Heart left ventricle (tissue), 16 donors: Measurements from ENCODE around the gene DTX3. TPM values are rescaled to one million over a fixed set of nuclear protein-coding genes. Genes with fewer than 3 reads are reported as not detected.
"Not testable (repeated sequence)": the region's sequence is repeated elsewhere in the genome, so short reads cannot be mapped to it uniquely, and the experiment has no call there.

Experiments used
- ATAC-seq, 4 donors: fragments of 200-7000 bp; cut with Tn5 transposase; one replicate each; pipeline ENCODE4 v1.9.1; 2020 to 2022; ENCODE audit warnings: moderate library complexity in 4 of 4, mild to moderate bottlenecking in 3 of 4, moderate number of reproducible peaks in 1 of 4
- DNase-seq, 5 donors: peaks; one replicate each; pipeline ENCODE4 v3.0.0-alpha.2; 2020
- H3K27ac ChIP-seq, 12 donors: fragments of 200-600 bp; sonication (generic) in 4 of 12; one replicate each; pipeline versions ENCODE4 v1.5.0 to v1.8.0; 2016 to 2022; ENCODE audit warnings: mild to moderate bottlenecking in 2 of 12
- H3K27me3 ChIP-seq, 9 donors: fragments of 200-600 bp; sonication (generic) in 2 of 9; one replicate each; pipeline versions ENCODE4 v1.5.1 to v1.8.0; 2016 to 2022; ENCODE audit warnings: mild to moderate bottlenecking in 3 of 9
- H3K36me3 ChIP-seq, 9 donors: fragments of 200-600 bp; sonication (generic) in 2 of 9; one replicate each; pipeline versions ENCODE4 v1.5.0 to v1.8.0; 2018 to 2022; ENCODE audit warnings: mild to moderate bottlenecking in 2 of 9
- H3K4me1 ChIP-seq, 12 donors: fragments of 200-600 bp; sonication (generic) in 4 of 12; one replicate each; pipeline versions ENCODE4 v1.5.0 to v1.8.0; 2016 to 2022; ENCODE audit warnings: mild to moderate bottlenecking in 3 of 12
- H3K4me3 ChIP-seq, 12 donors: fragments of 200-600 bp; sonication (generic) in 4 of 12; one replicate each; pipeline versions ENCODE4 v1.5.0 to v1.8.0; 2017 to 2022; ENCODE audit warnings: mild to moderate bottlenecking in 9 of 12, moderate library complexity in 4 of 12
- H3K9me3 ChIP-seq, 12 donors: fragments of 200-600 bp; sonication (generic) in 4 of 12; one replicate each; pipeline versions ENCODE4 v1.5.0 to v1.8.0; 2016 to 2022; ENCODE audit warnings: mild to moderate bottlenecking in 1 of 12
- POLR2A ChIP-seq, 2 donors: fragments of 450-650 bp; IDR thresholded peaks; one replicate each; pipeline ENCODE4 v1.6.1; 2017; ENCODE audit warnings: antibody characterized with exemption in 2 of 2, mild to moderate bottlenecking in 2 of 2, moderate library complexity in 2 of 2
- WGBS, 4 donors: extraction: QIAGEN DNeasy Blood & Tissue Kit in 2 of 4; methylation state at CpG; one replicate each; pipeline versions ENCODE4 v1.1.5 to v1.1.7; 2013 to 2018; 5-methylcytosine and 5-hydroxymethylcytosine counted together
- intact Hi-C, 10 donors: fragments of 100-400 bp; cut with DNase I; formaldehyde crosslinking; loops; one replicate each; pipeline versions ENCODE4 v1.11.1 to v1.14.2; 2022
- polyA plus RNA-seq, 2 donors: library from polyadenylated mRNA; stranded (reverse); fragments of 200-250 nt; gene quantifications; one replicate each; pipeline ENCODE4 v1.2.3, GENCODE V29; 2013
- total RNA-seq, 9 donors: library from RNA; depleted of rRNA in 2 of 9; stranded (reverse); fragments of >200 nt in 2 of 9; fragmentation: NEBNext Ultra II Directional in 3 of 9; extraction: Animal tissue kit (Norgen Biotek cat#: 25700) in 3 of 9; gene quantifications; one replicate each; pipeline versions ENCODE4 v1.1.0 to v1.2.4, GENCODE V29; 2016 to 2023
- TF ChIP-seq, protein P1 (sequence below), 12 donors: fragments of 200-600 bp; sonication (generic) in 4 of 12; IDR thresholded peaks; one replicate each; pipeline versions ENCODE4 v1.5.0 to v1.8.0; 2018 to 2022; ENCODE audit warnings: antibody characterized with exemption in 12 of 12, mild to moderate bottlenecking in 5 of 12
- donor health status: ischemic (EF 13 %, LVEDD 7.1; RV severe dilation, severe dysfunction).
- donor health status: healthy with polysubstance abuse.
- donor health status: DM: no; HTN: yes; CAD: no.
- donor health status: DM: no; HTN: no; CAD: no.
- donor health status: ischemic (EF 25% LVEDD 6.9; RV normal size, moderate dysfunction).
- donor health status: ischemic (EF 25% LVEDD 5.7; RV mildly dilated, moderate dysfunction).
- donor health status: healthy.
- donor health status: DM: yes; HTN: yes; CAD: no.
- donor health status: ischemic (EF 35%, LVEDD 5.7; RV mildly dilated, moderate dysfunction).
- donor health status: nonischemic (EF 11% LVEDD 7.7; RV severe dilation, severe dysfunction).
- donor health status: DM: yes; HTN: yes; CAD: no.
- donor health status: PGD.
- donor health status: ischemic (EF 29% LVEDD 5.4; RV normal size, mild dysfunction).
- donor health status: nonischemic (EF 23%, LVEDD 6.1; RV moderate dilation, normal function).

DTX3 gene
- total and polyA plus RNA-seq, 11 donors, result 15.6 to 30.7 (median 22.4) TPM

DNA sequence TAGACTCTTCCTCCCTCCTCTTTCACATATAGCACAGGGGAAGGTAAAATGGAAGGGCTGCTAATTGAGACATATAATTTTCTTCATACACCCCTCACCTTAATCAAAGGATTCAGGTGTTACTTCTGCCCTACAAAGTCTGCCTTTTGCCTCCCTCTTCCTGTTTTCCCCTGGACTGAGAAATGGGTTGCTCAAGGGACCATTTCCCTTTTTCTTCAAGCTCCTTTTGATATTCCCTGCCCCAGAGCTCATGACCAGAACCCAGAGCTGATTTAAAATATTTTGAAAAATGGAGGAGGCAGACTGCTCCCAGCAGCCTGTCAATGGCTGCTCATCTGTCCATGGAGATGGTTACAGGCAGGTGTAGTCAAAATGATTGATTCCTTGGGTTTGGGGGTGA, 19.9 kb upstream of the DTX3 start:
- Histone ChIP-seq H3K27ac (no peak overlapping the region), H3K4me1 (peaks cover 0 to 7% (median 0%) of the 10 kb centered on the region in 12 donors), H3K27me3 (peaks cover 0 to 24% (median 3%) of the 10 kb centered on the region in 9 donors), H3K36me3 (no peaks in the 10 kb centered on the region), H3K9me3 (no peaks in the 10 kb centered on the region), H3K4me3 (no peak overlapping the region)
- DNase-seq (no peak), ATAC-seq (no peak)
- TF ChIP-seq, protein P1, sequence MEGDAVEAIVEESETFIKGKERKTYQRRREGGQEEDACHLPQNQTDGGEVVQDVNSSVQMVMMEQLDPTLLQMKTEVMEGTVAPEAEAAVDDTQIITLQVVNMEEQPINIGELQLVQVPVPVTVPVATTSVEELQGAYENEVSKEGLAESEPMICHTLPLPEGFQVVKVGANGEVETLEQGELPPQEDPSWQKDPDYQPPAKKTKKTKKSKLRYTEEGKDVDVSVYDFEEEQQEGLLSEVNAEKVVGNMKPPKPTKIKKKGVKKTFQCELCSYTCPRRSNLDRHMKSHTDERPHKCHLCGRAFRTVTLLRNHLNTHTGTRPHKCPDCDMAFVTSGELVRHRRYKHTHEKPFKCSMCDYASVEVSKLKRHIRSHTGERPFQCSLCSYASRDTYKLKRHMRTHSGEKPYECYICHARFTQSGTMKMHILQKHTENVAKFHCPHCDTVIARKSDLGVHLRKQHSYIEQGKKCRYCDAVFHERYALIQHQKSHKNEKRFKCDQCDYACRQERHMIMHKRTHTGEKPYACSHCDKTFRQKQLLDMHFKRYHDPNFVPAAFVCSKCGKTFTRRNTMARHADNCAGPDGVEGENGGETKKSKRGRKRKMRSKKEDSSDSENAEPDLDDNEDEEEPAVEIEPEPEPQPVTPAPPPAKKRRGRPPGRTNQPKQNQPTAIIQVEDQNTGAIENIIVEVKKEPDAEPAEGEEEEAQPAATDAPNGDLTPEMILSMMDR (IDR thresholded peaks at IDR 0.05), result no peak
- TF ChIP-seq POLR2A (IDR thresholded peaks at IDR 0.05), result no peak
- intact Hi-C loops, result loop anchor here in 5 of 10 donors (1.0 to 10.0 kb wide), 8 partner anchors 36 to 320 kb away; partner anchors contain the start of genes AGAP2 (in 2 of the 5) and OS9 (in 2 of the 5)

GRCh38 chr12:57585156-57585555, 19.5 kb upstream of the DTX3 start:
- intact Hi-C loops, result loop anchor here in 3 of 10 donors (10.0 kb wide), 3 partner anchors 110 to 320 kb away; partner anchors contain the start of genes AGAP2 (in 2 of the 3) and OS9 (in 1 of the 3)
- H3K4me3 ChIP-seq, result no peak overlapping the region

GRCh38 chr12:57586128-57586527, 18.5 kb upstream of the DTX3 start:
- DNase-seq (no peak), ATAC-seq (no peak)
- H3K4me3 ChIP-seq, result no peak overlapping the region
- H3K36me3 ChIP-seq, result no peaks in the 10 kb centered on the region
- peaks cover 0 to 24% (median 3%) of the 10 kb centered on the region in 9 donors for H3K27me3 ChIP-seq
- peaks cover 0 to 14% (median 7%) of the 10 kb centered on the region in 12 donors for H3K4me1 ChIP-seq
- intact Hi-C loops, result loop anchor here in 3 of 10 donors (10.0 kb wide), 3 partner anchors 109 to 319 kb away; partner anchors contain the start of genes AGAP2 (in 2 of the 3) and OS9 (in 1 of the 3)
- no peaks in the 10 kb centered on the region for H3K9me3 ChIP-seq
- no peak for TF ChIP-seq POLR2A (IDR thresholded peaks at IDR 0.05)
- TF ChIP-seq, protein P1 (IDR thresholded peaks at IDR 0.05), result no peak
- no peak overlapping the region for H3K27ac ChIP-seq
- WGBS, 4 donors, result 89 to 96% (median 92%) methylated on average over 3 of the region's 3 CpGs

More at GRCh38 chr12:57585156-57585555, 19.5 kb upstream of the DTX3 start:
- no peak for TF ChIP-seq POLR2A (IDR thresholded peaks at IDR 0.05)
- TF ChIP-seq, protein P1 (IDR thresholded peaks at IDR 0.05), result no peak
- WGBS, 4 donors, result 72 to 85% (median 77%) methylated on average over 2 of the region's 2 CpGs
- no peak for ATAC-seq
- Histone ChIP-seq H3K27me3 (peaks cover 0 to 24% (median 3%) of the 10 kb centered on the region in 9 donors), H3K27ac (no peak overlapping the region), H3K9me3 (no peaks in the 10 kb centered on the region), H3K36me3 (no peaks in the 10 kb centered on the region), H3K4me1 (peaks cover 0 to 7% (median under 1%) of the 10 kb centered on the region in 12 donors)
- DNase-seq, result no peak

GRCh38 chr12:57586832-57587429, 17.7 kb upstream of the DTX3 start:
- 86 to 90% (median 89%) methylated on average over 3 of the region's 3 CpGs for WGBS, 4 donors
- DNase-seq (no peak), ATAC-seq (no peak)
- Histone ChIP-seq H3K4me3 (no peak overlapping the region), H3K27ac (no peak overlapping the region), H3K27me3 (peaks cover 0 to 24% (median 3%) of the 10 kb centered on the region in 9 donors), H3K4me1 (peaks cover 0 to 19% (median 11%) of the 10 kb centered on the region in 12 donors), H3K9me3 (no peaks in the 10 kb centered on the region), H3K36me3 (no peaks in the 10 kb centered on the region)
- intact Hi-C loops, result loop anchor here in 3 of 10 donors (10.0 kb wide), 3 partner anchors 108 to 318 kb away; partner anchors contain the start of genes AGAP2 (in 2 of the 3) and OS9 (in 1 of the 3)
- TF ChIP-seq, protein P1 (IDR thresholded peaks at IDR 0.05), result no peak
- TF ChIP-seq POLR2A (IDR thresholded peaks at IDR 0.05), result no peak

- peaks cover 0 to 24% (median 3%) of the 10 kb centered on the region in 9 donors for H3K27me3 ChIP-seq
- WGBS, 4 donors, result 88 to 93% (median 92%) methylated on average over 15 of the region's 15 CpGs
- intact Hi-C loops, result loop anchor here in 3 of 10 donors (10.0 kb wide), 3 partner anchors 106 to 316 kb away; partner anchors contain the start of genes AGAP2 (in 2 of the 3) and OS9 (in 1 of the 3)
These were observed 15.5 kb upstream of the DTX3 start for GRCh38 chr12:57588951-57589610.

More at GRCh38 chr12:57588951-57589610, 15.5 kb upstream of the DTX3 start:
- H3K4me1 ChIP-seq, result peaks cover 0 to 27% (median 14%) of the 10 kb centered on the region in 12 donors
- H3K36me3 ChIP-seq, DNase-seq, H3K27ac ChIP-seq, ATAC-seq, H3K4me3 ChIP-seq, H3K9me3 ChIP-seq: not testable (repeated sequence)
